Measurements from ENCODE around the gene SH3GLB2.

Gene SH3GLB2

GRCh38 chr9:129028192-129028966 is at the start of gene SH3GLB2:
Gene SH3GLB2, minus strand, starts transcription at chr9:129028331. Its CDS starts 177 bp downstream, at chr9:129028154.
- H3K27ac ChIP-seq (ENCODE audit: low read depth, low read length) = no peak within 1 kb of the TSS; the same call in 1 of the 2 replicates
- H3K4me1 ChIP-seq (ENCODE audit: control insufficient read depth, insufficient read depth, low read length) = peaks cover 24% of the 10 kb centered on the region

GRCh38 chr9:129077236-129077635 is 49.1 kb upstream of the SH3GLB2 start:
- no peaks in the 10 kb centered on the region for H3K9me3 ChIP-seq (ENCODE audit: control insufficient read depth, insufficient read depth, low read depth, low read length)
- H3K4me3 ChIP-seq (ENCODE audit: low read depth, low read length) = no peak overlapping the region
- no peaks in the 10 kb centered on the region for H3K27me3 ChIP-seq (ENCODE audit: control insufficient read depth, insufficient read depth, low read length)
- H3K27ac ChIP-seq (ENCODE audit: low read depth, low read length) = no peak overlapping the region
- H3K9ac ChIP-seq (ENCODE audit: low read length) = no peak overlapping the region
- peaks cover 10% of the 10 kb centered on the region for H3K4me1 ChIP-seq (ENCODE audit: control insufficient read depth, insufficient read depth, low read length)
- H3K36me3 ChIP-seq (ENCODE audit: control insufficient read depth, insufficient read depth, low read length) = no peaks in the 10 kb centered on the region

More at GRCh38 chr9:129028192-129028966, at the start of gene SH3GLB2:
- Histone ChIP-seq H3K36me3 (ENCODE audit: control insufficient read depth, insufficient read depth, low read length) (no peaks in the 10 kb centered on the region), H3K9ac (ENCODE audit: low read length) (peak within 1 kb of the TSS; percentile 77), H3K27me3 (ENCODE audit: control insufficient read depth, insufficient read depth, low read length) (no peaks in the 10 kb centered on the region), H3K4me3 (ENCODE audit: low read depth, low read length) (peak within 1 kb of the TSS; percentile 84), H3K9me3 (ENCODE audit: control insufficient read depth, insufficient read depth, low read depth, low read length) (no peaks in the 10 kb centered on the region)

- no peak overlapping the region for H3K4me3 ChIP-seq (ENCODE audit: low read depth, low read length)
These were observed 48.5 kb upstream of the SH3GLB2 start for GRCh38 chr9:129076640-129077037.

GRCh38 chr9:129075996-129076639 is 48.0 kb upstream of the SH3GLB2 start:
- no peak overlapping the region for H3K27ac ChIP-seq (ENCODE audit: low read depth, low read length)
- peaks cover 16% of the 10 kb centered on the region for H3K4me1 ChIP-seq (ENCODE audit: control insufficient read depth, insufficient read depth, low read length)
- no peaks in the 10 kb centered on the region for H3K9me3 ChIP-seq (ENCODE audit: control insufficient read depth, insufficient read depth, low read depth, low read length)
- H3K9ac ChIP-seq (ENCODE audit: low read length) = no peak overlapping the region
- no peaks in the 10 kb centered on the region for H3K36me3 ChIP-seq (ENCODE audit: control insufficient read depth, insufficient read depth, low read length)
- H3K4me3 ChIP-seq (ENCODE audit: low read depth, low read length) = no peak overlapping the region
- no peaks in the 10 kb centered on the region for H3K27me3 ChIP-seq (ENCODE audit: control insufficient read depth, insufficient read depth, low read length)

More at GRCh38 chr9:129076640-129077037, 48.5 kb upstream of the SH3GLB2 start:
- no peak overlapping the region for H3K27ac ChIP-seq (ENCODE audit: low read depth, low read length)
- H3K4me1 ChIP-seq (ENCODE audit: control insufficient read depth, insufficient read depth, low read length) = peaks cover 11% of the 10 kb centered on the region
- H3K36me3 ChIP-seq (ENCODE audit: control insufficient read depth, insufficient read depth, low read length) = no peaks in the 10 kb centered on the region
- no peaks in the 10 kb centered on the region for H3K27me3 ChIP-seq (ENCODE audit: control insufficient read depth, insufficient read depth, low read length)
- H3K9me3 ChIP-seq (ENCODE audit: control insufficient read depth, insufficient read depth, low read depth, low read length) = no peaks in the 10 kb centered on the region
- H3K9ac ChIP-seq (ENCODE audit: low read length) = no peak overlapping the region

GRCh38 chr9:129074106-129074505 is 46.0 kb upstream of the SH3GLB2 start:
- Histone ChIP-seq H3K4me3 (ENCODE audit: low read depth, low read length) (no peak overlapping the region), H3K9me3 (ENCODE audit: control insufficient read depth, insufficient read depth, low read depth, low read length) (no peaks in the 10 kb centered on the region), H3K27me3 (ENCODE audit: control insufficient read depth, insufficient read depth, low read length) (no peaks in the 10 kb centered on the region), H3K36me3 (ENCODE audit: control insufficient read depth, insufficient read depth, low read length) (peaks cover 13% of the 10 kb centered on the region), H3K27ac (ENCODE audit: low read depth, low read length) (no peak overlapping the region), H3K4me1 (ENCODE audit: control insufficient read depth, insufficient read depth, low read length) (peaks cover 28% of the 10 kb centered on the region), H3K9ac (ENCODE audit: low read length) (no peak overlapping the region)

GRCh38 chr9:129073404-129073803 is 45.3 kb upstream of the SH3GLB2 start:
- Histone ChIP-seq H3K9ac (ENCODE audit: low read length) (no peak overlapping the region), H3K4me1 (ENCODE audit: control insufficient read depth, insufficient read depth, low read length) (peaks cover 29% of the 10 kb centered on the region), H3K27me3 (ENCODE audit: control insufficient read depth, insufficient read depth, low read length) (no peaks in the 10 kb centered on the region), H3K4me3 (ENCODE audit: low read depth, low read length) (no peak overlapping the region), H3K27ac (ENCODE audit: low read depth, low read length) (no peak overlapping the region), H3K36me3 (ENCODE audit: control insufficient read depth, insufficient read depth, low read length) (peaks cover 19% of the 10 kb centered on the region), H3K9me3 (ENCODE audit: control insufficient read depth, insufficient read depth, low read depth, low read length) (no peaks in the 10 kb centered on the region)

GRCh38 chr9:129072171-129072570 is 44.0 kb upstream of the SH3GLB2 start:
- Histone ChIP-seq H3K27me3 (ENCODE audit: control insufficient read depth, insufficient read depth, low read length) (no peaks in the 10 kb centered on the region), H3K36me3 (ENCODE audit: control insufficient read depth, insufficient read depth, low read length) (peaks cover 31% of the 10 kb centered on the region), H3K9me3 (ENCODE audit: control insufficient read depth, insufficient read depth, low read depth, low read length) (no peaks in the 10 kb centered on the region), H3K9ac (ENCODE audit: low read length) (peak overlapping the region; percentile 26), H3K4me1 (ENCODE audit: control insufficient read depth, insufficient read depth, low read length) (peaks cover 29% of the 10 kb centered on the region), H3K4me3 (ENCODE audit: low read depth, low read length) (peak overlapping the region; percentile 32), H3K27ac (ENCODE audit: low read depth, low read length) (peak overlapping the region; percentile 5; the same call in 1 of the 2 replicates)

- peaks cover 32% of the 10 kb centered on the region for H3K36me3 ChIP-seq (ENCODE audit: control insufficient read depth, insufficient read depth, low read length)
- H3K4me3 ChIP-seq (ENCODE audit: low read depth, low read length) = peak overlapping the region; percentile 32
- H3K9ac ChIP-seq (ENCODE audit: low read length) = peak overlapping the region; percentile 22
- no peaks in the 10 kb centered on the region for H3K9me3 ChIP-seq (ENCODE audit: control insufficient read depth, insufficient read depth, low read depth, low read length)
- no peaks in the 10 kb centered on the region for H3K27me3 ChIP-seq (ENCODE audit: control insufficient read depth, insufficient read depth, low read length)
- H3K27ac ChIP-seq (ENCODE audit: low read depth, low read length) = peak overlapping the region; percentile 37
- peaks cover 29% of the 10 kb centered on the region for H3K4me1 ChIP-seq (ENCODE audit: control insufficient read depth, insufficient read depth, low read length)
These were observed 43.5 kb upstream of the SH3GLB2 start for GRCh38 chr9:129071526-129072126.

- peak overlapping the region; percentile 22 for H3K9ac ChIP-seq (ENCODE audit: low read length)
- H3K9me3 ChIP-seq (ENCODE audit: control insufficient read depth, insufficient read depth, low read depth, low read length) = no peaks in the 10 kb centered on the region
- H3K4me1 ChIP-seq (ENCODE audit: control insufficient read depth, insufficient read depth, low read length) = peaks cover 29% of the 10 kb centered on the region
- H3K4me3 ChIP-seq (ENCODE audit: low read depth, low read length) = peak overlapping the region; percentile 32; the same call in 1 of the 2 replicates
- H3K27me3 ChIP-seq (ENCODE audit: control insufficient read depth, insufficient read depth, low read length) = no peaks in the 10 kb centered on the region
- peaks cover 34% of the 10 kb centered on the region for H3K36me3 ChIP-seq (ENCODE audit: control insufficient read depth, insufficient read depth, low read length)
- H3K27ac ChIP-seq (ENCODE audit: low read depth, low read length) = peak overlapping the region; percentile 37
These were observed 42.8 kb upstream of the SH3GLB2 start for GRCh38 chr9:129070696-129071525.

GRCh38 chr9:129069862-129070641 is 41.9 kb upstream of the SH3GLB2 start:
- H3K36me3 ChIP-seq (ENCODE audit: control insufficient read depth, insufficient read depth, low read length) = peaks cover 39% of the 10 kb centered on the region
- peaks cover 29% of the 10 kb centered on the region for H3K4me1 ChIP-seq (ENCODE audit: control insufficient read depth, insufficient read depth, low read length)
- no peak overlapping the region for H3K9ac ChIP-seq (ENCODE audit: low read length)
- H3K27me3 ChIP-seq (ENCODE audit: control insufficient read depth, insufficient read depth, low read length) = no peaks in the 10 kb centered on the region
- H3K4me3 ChIP-seq (ENCODE audit: low read depth, low read length) = no peak overlapping the region
- no peaks in the 10 kb centered on the region for H3K9me3 ChIP-seq (ENCODE audit: control insufficient read depth, insufficient read depth, low read depth, low read length)
- no peak overlapping the region for H3K27ac ChIP-seq (ENCODE audit: low read depth, low read length)

All from HUES6 (cell line).